GM12891 (cell line): Measurements from ENCODE around the gene KCNK1.

Experiments used
- POLR2A ChIP-seq: IDR thresholded peaks from 2 replicates; pipeline ENCODE4 v1.6.1; 2011; ENCODE audit warnings: low read depth, low read length, control low read depth
- POLR2AphosphoS5 ChIP-seq: IDR thresholded peaks from 2 replicates; pipeline ENCODE4 v1.6.1; 2011; ENCODE audit warnings: low read depth, low read length, control low read depth
- POU2F2 ChIP-seq: IDR thresholded peaks from 2 replicates; pipeline ENCODE4 v1.6.1; 2011; ENCODE audit warnings: low read depth, mild to moderate bottlenecking, control low read depth, low read length, moderate library complexity
- TAF1 ChIP-seq: IDR thresholded peaks from 2 replicates; pipeline ENCODE4 v1.6.1; 2011; ENCODE audit warnings: low read depth, low read length, control low read depth

DNA sequence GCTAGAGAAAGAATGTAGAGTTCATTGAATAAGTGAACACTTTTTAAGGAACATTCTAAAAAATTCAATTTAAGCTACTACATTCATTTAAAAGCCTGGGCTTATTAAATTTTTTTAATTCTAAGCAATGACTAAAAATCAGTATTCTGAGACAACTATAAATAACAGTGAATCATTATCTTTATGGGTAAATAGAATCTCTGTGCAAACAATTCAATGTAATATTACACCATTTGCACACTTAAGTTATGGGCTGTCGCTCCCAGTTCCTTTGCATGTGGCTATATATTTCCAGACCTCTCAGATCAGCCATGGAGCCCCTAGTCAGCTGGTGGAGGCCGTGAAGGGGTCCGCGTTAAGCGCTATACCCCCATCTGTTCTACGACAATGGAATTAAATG lies 65.1 kb downstream of the KCNK1 start:
- TF ChIP-seq TAF1 (no peak), POLR2A (no peak), POLR2AphosphoS5 (no peak), POU2F2 (no peak)
